A673 (cell line): ENCODE data around the gene SERPINF2.

Source experiments
- EZH2 ChIP-seq: fragments of 200-600 bp; sonication (generic); IDR thresholded peaks from 2 replicates; pipeline ENCODE4 v1.6.1; 2017; ENCODE audit warnings: borderline replicate concordance, low read depth, mild to moderate bottlenecking, mixed read lengths, antibody characterized with exemption, low read length; ENCODE audit not compliant: poor library complexity, severe bottlenecking
- TF ChIP-seq, protein P1 (sequence below): fragments of 300-800, 200-600 bp; sonication (generic); conservative IDR thresholded peaks from 2 replicates; pipeline ENCODE4 v1.5.1; 2017; ENCODE audit warnings: low read depth, mild to moderate bottlenecking, antibody characterized with exemption, low read length, moderate library complexity, mixed read lengths

DNA sequence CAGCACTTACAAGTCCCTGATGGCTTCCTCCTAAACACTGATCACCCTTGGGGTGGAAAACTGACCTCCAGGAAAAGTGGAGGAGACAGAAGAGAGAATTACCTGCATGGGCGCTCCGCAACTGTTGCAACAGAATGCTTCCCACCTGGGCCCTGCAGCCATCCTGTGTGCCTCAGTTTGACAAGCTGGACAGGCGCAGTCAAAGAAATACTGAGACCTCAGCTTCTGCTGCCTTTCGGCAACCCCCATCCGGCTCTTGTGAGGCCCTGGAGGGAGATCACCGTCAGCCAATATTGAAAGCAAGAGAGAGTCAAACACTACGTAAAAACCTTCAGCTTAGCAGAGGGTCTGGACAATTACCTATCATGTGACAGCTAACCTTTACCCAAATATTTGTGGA, 44.0 kb downstream of the SERPINF2 start:
- TF ChIP-seq, protein P1, sequence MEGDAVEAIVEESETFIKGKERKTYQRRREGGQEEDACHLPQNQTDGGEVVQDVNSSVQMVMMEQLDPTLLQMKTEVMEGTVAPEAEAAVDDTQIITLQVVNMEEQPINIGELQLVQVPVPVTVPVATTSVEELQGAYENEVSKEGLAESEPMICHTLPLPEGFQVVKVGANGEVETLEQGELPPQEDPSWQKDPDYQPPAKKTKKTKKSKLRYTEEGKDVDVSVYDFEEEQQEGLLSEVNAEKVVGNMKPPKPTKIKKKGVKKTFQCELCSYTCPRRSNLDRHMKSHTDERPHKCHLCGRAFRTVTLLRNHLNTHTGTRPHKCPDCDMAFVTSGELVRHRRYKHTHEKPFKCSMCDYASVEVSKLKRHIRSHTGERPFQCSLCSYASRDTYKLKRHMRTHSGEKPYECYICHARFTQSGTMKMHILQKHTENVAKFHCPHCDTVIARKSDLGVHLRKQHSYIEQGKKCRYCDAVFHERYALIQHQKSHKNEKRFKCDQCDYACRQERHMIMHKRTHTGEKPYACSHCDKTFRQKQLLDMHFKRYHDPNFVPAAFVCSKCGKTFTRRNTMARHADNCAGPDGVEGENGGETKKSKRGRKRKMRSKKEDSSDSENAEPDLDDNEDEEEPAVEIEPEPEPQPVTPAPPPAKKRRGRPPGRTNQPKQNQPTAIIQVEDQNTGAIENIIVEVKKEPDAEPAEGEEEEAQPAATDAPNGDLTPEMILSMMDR: no peak
- TF ChIP-seq EZH2: no peak
